HepG2 (cell line): Measurements from ENCODE around the gene NUAK1. TPM values are rescaled to one million over a fixed set of nuclear protein-coding genes. Genes with fewer than 3 reads are reported as not detected.

Experiments
- ATAC-seq: fragments of 200-7000 bp; cut with Tn5 transposase; 3 replicates; pipeline ENCODE4 v1.9.1; 2020; ENCODE audit warnings: mild to moderate bottlenecking, moderate library complexity
- BruUV-seq: library from RNA; stranded (reverse); fragments of 400-500 nt; replicated peaks from 2 replicates; lab custom pipeline; 2021; lab: Mats Ljungman, UMichigan
- CTCF ChIA-PET: fragments of 300-600 bp; formaldehyde crosslinking; extraction: SDS; loops from one replicate; lab custom pipeline; 2021; ENCODE audit warnings: low total read pairs, inconsistent platforms, low intra/inter-chr PET ratio; lab: Yijun Ruan, JAX
- POLR2A ChIA-PET: fragments of 350-600 bp; sonication (Branson Sonifier 250); formaldehyde crosslinking; loops from one replicate; lab custom pipeline; 2020; ENCODE audit warnings: antibody characterized with exemption, inconsistent platforms; lab: Yijun Ruan, JAX
- DNase-seq: peaks from one replicate; pipeline ENCODE4 v3.0.0-alpha.2; 2015; ENCODE audit warnings: low spot score
- FAIRE-seq: peaks from 3 replicates; lab custom pipeline; 2011; peaks lifted over from hg19 to GRCh38; lab: Jason Lieb, UNC
- H2AFZ ChIP-seq: one replicate; pipeline ENCODE4 v1.6.1; 2011; ENCODE audit warnings: low read length, inconsistent platforms
- H3K27ac ChIP-seq: fragments of 300-600 bp; 3 replicates; pipeline ENCODE4 v1.8.0; 2011; ENCODE audit warnings: mixed run types, mild to moderate bottlenecking, mixed read lengths, low read length, inconsistent platforms; ENCODE audit not compliant: insufficient read depth; ENCODE audit errors: extremely low read length
- H3K27me3 ChIP-seq, 2 experiments: fragments of 200-600 bp in 1 of 2; 2 replicates in 1 of 2; 3 replicates in 1 of 2; pipeline versions ENCODE4 v1.6.0 to v1.8.0; 2011; ENCODE audit warnings: low read length in 2 of 2, mild to moderate bottlenecking in 2 of 2, moderate library complexity in 2 of 2, inconsistent platforms in 1 of 2; ENCODE audit not compliant: insufficient read depth in 2 of 2, control insufficient read depth in 1 of 2
- H3K36me3 ChIP-seq, 2 experiments: fragments of 200-600 bp in 1 of 2; replicated peaks in 1 of 2; 2 replicates in 1 of 2; 3 replicates in 1 of 2; pipeline versions ENCODE4 v1.5.1 to v1.8.0; 2011; ENCODE audit warnings: low read length in 2 of 2, inconsistent platforms in 1 of 2; ENCODE audit not compliant: insufficient read depth in 2 of 2, control insufficient read depth in 1 of 2
- H3K4me1 ChIP-seq: 2 replicates; pipeline ENCODE4 v1.5.1; 2012; ENCODE audit warnings: low read length, inconsistent platforms; ENCODE audit not compliant: insufficient read depth
- H3K4me2 ChIP-seq: 2 replicates; pipeline ENCODE4 v1.6.0; 2011; ENCODE audit warnings: low read depth, low read length, inconsistent platforms
- H3K4me3 ChIP-seq, 3 experiments: fragments of 200-600 bp in 1 of 3; sonication (generic), shearing (Covaris generic) in 1 of 3; replicated peaks in 1 of 3; 2 replicates each; pipeline ENCODE4 v1.5.1; 2011 to 2016; ENCODE audit warnings: low read length in 3 of 3, inconsistent platforms in 2 of 3, low read depth in 2 of 3, mild to moderate bottlenecking in 2 of 3, control low read depth in 1 of 3, mixed read lengths in 1 of 3; ENCODE audit not compliant: insufficient read depth in 1 of 3
- H3K79me2 ChIP-seq: one replicate; pipeline ENCODE4 v1.6.1; 2011; ENCODE audit warnings: low read length, inconsistent platforms; ENCODE audit not compliant: insufficient read depth
- H3K9ac ChIP-seq: 2 replicates; pipeline ENCODE4 v1.6.0; 2011; ENCODE audit warnings: mild to moderate bottlenecking, low read depth, low read length, inconsistent platforms; ENCODE audit not compliant: insufficient read depth
- H3K9me3 ChIP-seq: 2 replicates; pipeline ENCODE4 v1.5.1; 2012; ENCODE audit warnings: mild to moderate bottlenecking, low read length
- H4K20me1 ChIP-seq: 2 replicates; pipeline ENCODE4 v1.6.0; 2011; ENCODE audit warnings: inconsistent platforms, mild to moderate bottlenecking, low read length, moderate library complexity; ENCODE audit not compliant: insufficient read depth
- ELK4 ChIP-seq: sonication (generic); formaldehyde crosslinking; IDR thresholded peaks from 2 replicates; pipeline ENCODE4 v1.9.0; 2021; ENCODE audit warnings: missing genetic modification reagents, borderline replicate concordance
- FIP1L1 ChIP-seq: fragments of 200-400 bp; formaldehyde crosslinking; IDR thresholded peaks from 2 replicates; pipeline ENCODE4 v1.6.1; 2018; ENCODE audit warnings: low read depth, mild to moderate bottlenecking, low read length, moderate library complexity, borderline replicate concordance; ENCODE audit not compliant: insufficient read depth
- HIC2 ChIP-seq: sonication (generic); formaldehyde crosslinking; IDR thresholded peaks from 2 replicates; pipeline ENCODE4 v1.9.0; 2022; ENCODE audit warnings: low read depth, missing genetic modification reagents
- MYC ChIP-seq: sonication (generic); formaldehyde crosslinking; IDR thresholded peaks from 2 replicates; pipeline ENCODE4 v1.9.0; 2021; ENCODE audit warnings: missing genetic modification reagents, borderline replicate concordance
- RCOR2 ChIP-seq: IDR thresholded peaks from 2 replicates; pipeline ENCODE4 v1.6.1; 2016; ENCODE audit warnings: missing biosample characterization, missing genetic modification reagents
- SRSF1 ChIP-seq: fragments of 200-400 bp; formaldehyde crosslinking; optimal IDR thresholded peaks from 2 replicates; pipeline ENCODE3; 2017; ENCODE audit warnings: mild to moderate bottlenecking, low read depth, low read length, moderate library complexity
- ZFAT ChIP-seq: sonication (generic); formaldehyde crosslinking; conservative IDR thresholded peaks from 2 replicates; pipeline ENCODE4 v1.8.1; 2023; ENCODE audit warnings: missing genetic modification reagents, inconsistent platforms
- ZNF225 ChIP-seq: sonication (generic); formaldehyde crosslinking; IDR thresholded peaks from 2 replicates; pipeline ENCODE4 v1.4.0; 2020; ENCODE audit warnings: mild to moderate bottlenecking, missing genetic modification reagents
- ZNF253 ChIP-seq: sonication (generic); formaldehyde crosslinking; IDR thresholded peaks from 2 replicates; pipeline ENCODE4 v1.8.0; 2022; ENCODE audit warnings: mild to moderate bottlenecking, missing genetic modification reagents, borderline replicate concordance
- ZNF563 ChIP-seq: sonication (generic); formaldehyde crosslinking; IDR thresholded peaks from 2 replicates; pipeline ENCODE4 v1.8.0; 2022; ENCODE audit warnings: mild to moderate bottlenecking, moderate library complexity, missing genetic modification reagents
- in situ Hi-C: cut with HindIII; loops from 2 replicates; pipeline ENCODE4 v1.10.0; 2017; ENCODE audit warnings: low pct_unique_long_range_greater_than_20kb; ENCODE audit not compliant: extremely low pct_ligation_motif_present
- intact Hi-C: fragments of 100-400 bp; cut with micrococcal nuclease; formaldehyde crosslinking; loops from one replicate; pipeline ENCODE4 v1.10.0; 2022; ENCODE audit not compliant: unreplicated experiment
- polyA plus RNA-seq, 8 experiments: library from polyadenylated mRNA; depleted of rRNA in 3 of 8; stranded (reverse) in 7 of 8; unstranded in 1 of 8; fragments of >200 nt; fragmentation: Illumina TruSeq in 4 of 8; extraction: Trizol in 4 of 8; gene quantifications; 2 replicates each; pipeline versions ENCODE4 v1.2.1 to v1.2.3, GENCODE V29; 2011 to 2016; ENCODE audit warnings: low read depth in 4 of 8, missing spikeins in 1 of 8, mixed read lengths in 1 of 8; ENCODE audit not compliant: insufficient read depth in 1 of 8
- total RNA-seq, 5 experiments: library from RNA; depleted of rRNA; stranded (reverse); fragments of >200 nt; fragmentation: Illumina TruSeq; extraction: Trizol; gene quantifications; 2 replicates each; pipeline ENCODE4 v1.2.3, GENCODE V29; 2016; ENCODE audit warnings: low read depth in 1 of 5

Gene NUAK1
- total and polyA plus RNA-seq, 2 of the 13 experiments (the other 11 are each of a cell fraction or from before 2014, with no cell fraction given) = 1.7 to 1.9 TPM

- TF ChIP-seq ELK4 (no peak), ZFAT (CRISPR knock-in tag) (no peak), SRSF1 (no peak), ZNF563 (CRISPR knock-in tag) (no peak), RCOR2 (CRISPR knock-in tag) (no peak)
- TF ChIP-seq, all 625 proteins: peak for 0
Observed at GRCh38 chr12:106033161-106033675, 105.5 kb downstream of the NUAK1 start (continued).

- Histone ChIP-seq H3K36me3 (no peaks in the 10 kb centered on the region), H3K4me1 (peaks cover 10% of the 10 kb centered on the region; the same call in 1 of the 2 replicates), H2AFZ (no peak overlapping the region), H3K4me3 (no peak overlapping the region), H3K4me2 (no peak overlapping the region), H3K27me3 (no peaks in the 10 kb centered on the region; a peak in 1 of 5 replicates), H3K79me2 (no peaks in the 10 kb centered on the region), H3K27ac (no peak overlapping the region), H3K9me3 (no peaks in the 10 kb centered on the region), H4K20me1 (no peaks in the 10 kb centered on the region), H3K9ac (no peak overlapping the region)
- ChIA-PET POLR2A (no interaction called here), CTCF (no interaction called here)
- no peak for DNase-seq
- TF ChIP-seq ZNF253 (no peak), ZNF225 (CRISPR knock-in tag) (no peak), MYC (CRISPR knock-in tag) (no peak), FIP1L1 (no peak), HIC2 (CRISPR knock-in tag) (no peak)
- intact Hi-C loops = loop anchor here (5.0 kb wide), 1 partner anchor 105 kb away; the partner anchor contains the start of gene NUAK1
- ATAC-seq = no peak
- no TSS peak for BruUV-seq
- FAIRE-seq = no peak
- in situ Hi-C loops = no loop called here
Observed at GRCh38 chr12:106032623-106032925, 106.2 kb downstream of the NUAK1 start.
